Trophoblast cell (in vitro differentiated cells and primary cell): ENCODE measurements around the gene SLC15A2.
"Not testable (repeated sequence)": the region's sequence is repeated elsewhere in the genome, so short reads cannot be mapped to it uniquely, and the experiment has no call there.

ENCODE experiments used
- DNase-seq, 2 donors: peaks; one replicate each; pipeline ENCODE4 v3.0.0-alpha.2; 2016
- H2AFZ ChIP-seq: 2 replicates; pipeline ENCODE4 v1.6.1; 2013; ENCODE audit warnings: low read length, moderate library complexity, mild to moderate bottlenecking; ENCODE audit not compliant: insufficient read depth, poor library complexity
- H2AK5ac ChIP-seq: 2 replicates; pipeline ENCODE4 v1.6.1; 2013; ENCODE audit warnings: mild to moderate bottlenecking, low read length
- H2BK120ac ChIP-seq: 2 replicates; pipeline ENCODE4 v1.6.1; 2013; ENCODE audit warnings: low read length, mild to moderate bottlenecking, moderate library complexity; ENCODE audit not compliant: insufficient read depth, poor library complexity
- H2BK12ac ChIP-seq: 2 replicates; pipeline ENCODE4 v1.6.1; 2013; ENCODE audit warnings: mild to moderate bottlenecking, low read length, moderate library complexity
- H2BK5ac ChIP-seq: 2 replicates; pipeline ENCODE4 v1.6.1; 2013; ENCODE audit warnings: low read length, low read depth, moderate library complexity, mild to moderate bottlenecking; ENCODE audit not compliant: poor library complexity
- H3K14ac ChIP-seq: 2 replicates; pipeline ENCODE4 v1.6.1; 2013; ENCODE audit warnings: mild to moderate bottlenecking, low read length
- H3K18ac ChIP-seq: 2 replicates; pipeline ENCODE4 v1.6.1; 2013; ENCODE audit warnings: mild to moderate bottlenecking, low read length
- H3K23ac ChIP-seq: 2 replicates; pipeline ENCODE4 v1.6.1; 2013; ENCODE audit warnings: low read length
- H3K27ac ChIP-seq: 2 replicates; pipeline ENCODE4 v1.5.1; 2013; ENCODE audit warnings: low read depth, mild to moderate bottlenecking, inconsistent platforms, low read length, moderate library complexity
- H3K27me3 ChIP-seq: 2 replicates; pipeline ENCODE4 v1.6.1; 2013; ENCODE audit warnings: inconsistent platforms, mild to moderate bottlenecking, low read length, moderate library complexity; ENCODE audit not compliant: insufficient read depth
- H3K36me3 ChIP-seq, 2 experiments: 1 replicate in 1 of 2; 2 replicates in 1 of 2; pipeline ENCODE4 v1.6.1; 2013; ENCODE audit warnings: low read length in 2 of 2, mild to moderate bottlenecking in 2 of 2, moderate library complexity in 1 of 2; ENCODE audit not compliant: insufficient read depth in 2 of 2, control insufficient read depth in 1 of 2
- H3K4ac ChIP-seq: 2 replicates; pipeline ENCODE4 v1.6.1; 2013; ENCODE audit warnings: low read depth, mild to moderate bottlenecking, low read length, moderate library complexity
- H3K4me1 ChIP-seq, 2 experiments: 1 replicate in 1 of 2; 2 replicates in 1 of 2; pipeline ENCODE4 v1.6.1; 2013; ENCODE audit warnings: low read length in 2 of 2, mild to moderate bottlenecking in 2 of 2, moderate library complexity in 1 of 2; ENCODE audit not compliant: insufficient read depth in 2 of 2, control insufficient read depth in 1 of 2
- H3K4me2 ChIP-seq: 2 replicates; pipeline ENCODE4 v1.6.1; 2013; ENCODE audit warnings: inconsistent platforms, mild to moderate bottlenecking, low read length, moderate library complexity
- H3K4me3 ChIP-seq: 2 replicates; pipeline ENCODE4 v1.5.1; 2013; ENCODE audit warnings: mild to moderate bottlenecking, low read depth, low read length, inconsistent platforms
- H3K79me1 ChIP-seq: one replicate; pipeline ENCODE4 v1.6.1; 2013; ENCODE audit warnings: low read length
- H3K79me2 ChIP-seq: 2 replicates; pipeline ENCODE4 v1.6.1; 2013; ENCODE audit warnings: low read length, mild to moderate bottlenecking; ENCODE audit not compliant: control insufficient read depth, insufficient read depth, poor library complexity
- H3K9ac ChIP-seq: 2 replicates; pipeline ENCODE4 v1.6.1; 2013; ENCODE audit warnings: mild to moderate bottlenecking, low read length
- H3K9me3 ChIP-seq: 2 replicates; pipeline ENCODE4 v1.6.1; 2013; ENCODE audit warnings: low read depth, mild to moderate bottlenecking, control low read depth, inconsistent platforms, low read length; ENCODE audit not compliant: insufficient read depth
- H4K12ac ChIP-seq: 2 replicates; pipeline ENCODE4 v1.6.1; 2013; ENCODE audit warnings: low read depth, mild to moderate bottlenecking, low read length, moderate library complexity
- H4K8ac ChIP-seq: 2 replicates; pipeline ENCODE4 v1.6.1; 2013; ENCODE audit warnings: low read depth, mild to moderate bottlenecking, low read length, moderate library complexity
- H4K91ac ChIP-seq: one replicate; pipeline ENCODE4 v1.6.1; 2013; ENCODE audit warnings: low read depth, mild to moderate bottlenecking, low read length, moderate library complexity
- WGBS: extraction: QIAGEN DNeasy Blood & Tissue Kit; methylation state at CpG from one replicate; pipeline ENCODE4 v1.1.7; 2013; ENCODE audit warnings: missing lambda C conversion rate; ENCODE audit not compliant: insufficient read length, insufficient coverage; ENCODE audit errors: extremely low coverage; 5-methylcytosine and 5-hydroxymethylcytosine counted together

Gene SLC15A2

DNA sequence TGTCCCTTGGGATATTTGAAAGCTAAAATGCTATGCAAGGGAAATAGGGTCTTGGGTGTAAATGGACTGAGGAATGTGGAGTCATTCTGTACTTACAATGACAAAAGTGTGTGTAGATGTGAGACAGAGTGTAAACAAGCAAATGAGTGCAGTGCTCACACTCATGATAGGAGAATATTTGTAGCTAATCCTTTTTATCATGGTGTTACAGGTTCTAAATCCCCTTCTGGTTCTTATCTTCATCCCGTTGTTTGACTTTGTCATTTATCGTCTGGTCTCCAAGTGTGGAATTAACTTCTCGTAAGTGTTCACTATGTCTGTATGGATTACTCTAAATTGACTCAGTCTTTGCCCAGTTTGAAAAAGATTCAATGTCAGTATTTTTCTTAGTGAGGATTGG, 30.5 kb downstream of the SLC15A2 start:
- Histone ChIP-seq H3K4me2 (no peak overlapping the region), H4K8ac (no peak overlapping the region), H3K79me1 (no peaks in the 10 kb centered on the region), H2BK120ac (no peak overlapping the region), H2AK5ac (no peak overlapping the region), H3K9ac (no peak overlapping the region), H3K79me2 (no peaks in the 10 kb centered on the region), H3K9me3 (no peaks in the 10 kb centered on the region), H3K23ac (no peak overlapping the region), H2BK12ac (no peak overlapping the region), H2BK5ac (no peak overlapping the region), H3K4me1 (no peaks in the 10 kb centered on the region), H3K36me3 (no peaks in the 10 kb centered on the region), H2AFZ (no peak overlapping the region), H3K14ac (no peak overlapping the region), H3K27me3 (no peaks in the 10 kb centered on the region), H3K4ac (no peak overlapping the region), H4K91ac (no peak overlapping the region), H3K27ac (no peak overlapping the region), H3K18ac (no peak overlapping the region), H3K4me3 (no peak overlapping the region), H4K12ac (no peak overlapping the region)
- no peak for DNase-seq
- no CpG with 5 or more reads among the region's 3 CpGs for WGBS

DNA sequence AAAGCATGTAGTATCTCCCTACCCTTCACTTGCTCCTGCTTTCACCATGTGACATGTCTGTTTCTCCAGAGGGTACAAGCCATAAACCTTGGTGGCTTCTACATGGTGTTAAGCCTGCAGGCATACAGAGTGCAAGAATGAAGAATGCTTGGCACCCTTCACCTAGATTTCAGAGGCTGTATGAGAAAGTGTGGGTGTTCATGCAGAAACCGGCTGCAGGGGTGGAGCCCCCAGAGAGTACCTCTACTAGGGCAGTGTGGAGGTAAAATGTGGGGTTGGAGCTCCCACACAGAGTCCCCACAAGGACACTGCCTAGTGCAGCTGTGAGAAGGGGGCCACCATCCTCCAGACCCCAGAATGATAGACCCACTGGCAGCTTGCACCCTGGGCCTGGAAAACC, 32.2 kb downstream of the SLC15A2 start:
- Histone ChIP-seq H3K4ac (no peak overlapping the region), H2AK5ac (no peak overlapping the region), H3K4me3 (no peak overlapping the region), H2BK5ac (no peak overlapping the region), H4K91ac (no peak overlapping the region), H4K12ac (no peak overlapping the region), H3K23ac (no peak overlapping the region), H2BK12ac (no peak overlapping the region), H3K9ac (no peak overlapping the region), H2AFZ (no peak overlapping the region), H3K27ac (no peak overlapping the region), H3K18ac (no peak overlapping the region), H3K79me1 (no peaks in the 10 kb centered on the region), H3K9me3 (no peaks in the 10 kb centered on the region), H4K8ac (no peak overlapping the region), H3K79me2 (no peaks in the 10 kb centered on the region), H3K27me3 (no peaks in the 10 kb centered on the region), H2BK120ac (no peak overlapping the region), H3K14ac (no peak overlapping the region), H3K36me3 (no peaks in the 10 kb centered on the region), H3K4me1 (no peaks in the 10 kb centered on the region), H3K4me2 (no peak overlapping the region)
- no CpG with 5 or more reads among the region's 1 CpG for WGBS
- DNase-seq, result no peak

DNA sequence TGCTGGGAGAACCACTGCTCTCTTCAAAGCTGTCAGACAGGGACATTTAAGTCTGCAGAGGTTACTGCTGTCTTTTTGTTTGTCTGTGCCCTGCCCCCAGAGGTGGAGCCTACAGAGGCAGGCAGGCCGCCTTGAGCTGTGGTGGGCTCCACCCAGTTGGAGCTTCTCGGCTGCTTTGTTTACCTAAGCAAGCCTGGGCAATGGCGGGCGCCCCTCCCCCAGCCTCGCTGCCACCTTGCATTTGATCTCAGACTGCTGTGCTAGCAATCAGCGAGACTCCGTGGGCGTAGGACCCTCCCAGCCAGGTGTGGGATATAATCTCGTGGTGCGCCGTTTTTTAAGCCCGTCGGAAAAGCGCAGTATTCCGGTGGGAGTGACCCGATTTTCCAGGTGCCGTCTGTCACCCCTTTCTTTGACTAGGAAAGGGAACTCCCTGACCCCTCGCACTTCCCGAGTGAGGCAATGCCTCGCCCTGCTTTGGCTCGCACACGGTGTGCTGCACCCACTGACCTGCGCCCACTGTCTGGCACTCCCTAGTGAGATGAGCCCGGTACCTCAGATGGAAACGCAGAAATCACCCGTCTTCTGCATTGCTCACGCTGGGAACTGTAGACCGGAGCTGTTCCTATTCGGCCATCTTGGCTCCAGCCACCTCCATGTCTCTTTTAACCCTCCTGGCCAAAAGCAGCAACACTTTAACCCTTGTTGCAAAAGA, 44.1 kb downstream of the SLC15A2 start:
- H3K36me3 ChIP-seq, result not testable (repeated sequence)
- WGBS, result no CpG with 5 or more reads among the region's 29 CpGs

DNA sequence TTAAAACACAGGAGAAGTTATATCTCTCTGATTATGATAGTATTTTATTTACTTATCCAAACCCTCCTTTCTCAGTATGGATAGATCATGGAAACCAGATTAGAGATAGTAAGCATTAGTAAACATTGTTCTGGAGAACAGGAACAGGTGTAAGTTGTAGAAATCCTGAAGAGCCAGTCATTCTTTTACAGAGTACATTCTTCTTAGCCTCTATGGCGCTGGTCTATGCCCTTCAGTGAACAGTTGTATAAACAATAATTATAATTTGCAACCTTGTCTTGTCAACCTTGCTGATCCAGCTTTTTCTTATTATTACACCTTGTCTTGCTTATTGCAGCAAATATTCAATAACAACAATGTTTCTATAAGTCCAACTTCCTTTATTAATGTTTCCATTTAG, 47.4 kb downstream of the SLC15A2 start:
- Histone ChIP-seq H2BK5ac (no peak overlapping the region), H4K91ac (no peak overlapping the region), H2AK5ac (no peak overlapping the region), H3K4me3 (no peak overlapping the region), H2AFZ (no peak overlapping the region), H3K4me2 (no peak overlapping the region), H3K36me3 (no peaks in the 10 kb centered on the region), H3K4ac (no peak overlapping the region), H3K27ac (no peak overlapping the region), H3K14ac (no peak overlapping the region), H4K12ac (no peak overlapping the region), H3K79me2 (no peaks in the 10 kb centered on the region), H3K9ac (no peak overlapping the region), H3K4me1 (peaks cover 6% of the 10 kb centered on the region in 2 experiments), H2BK120ac (no peak overlapping the region), H3K9me3 (peaks cover 2% of the 10 kb centered on the region), H2BK12ac (no peak overlapping the region), H3K27me3 (no peaks in the 10 kb centered on the region), H4K8ac (no peak overlapping the region), H3K79me1 (peaks cover 6% of the 10 kb centered on the region), H3K23ac (no peak overlapping the region), H3K18ac (no peak overlapping the region)
- WGBS, result no CpG with 5 or more reads among the region's 1 CpG
- peak in 1 of 2 donors; percentile 65 for DNase-seq

More for the DNA sequence above, 44.1 kb downstream of the SLC15A2 start:
- not testable (repeated sequence) for H3K9me3 ChIP-seq, H4K12ac ChIP-seq, H3K9ac ChIP-seq, H2AK5ac ChIP-seq, DNase-seq, H3K23ac ChIP-seq, H3K4me1 ChIP-seq, H2AFZ ChIP-seq, H2BK120ac ChIP-seq, H4K8ac ChIP-seq, H4K91ac ChIP-seq, H3K14ac ChIP-seq, H3K4me3 ChIP-seq, H3K4ac ChIP-seq, H3K4me2 ChIP-seq, H3K27me3 ChIP-seq, H3K79me2 ChIP-seq, H3K79me1 ChIP-seq, H2BK12ac ChIP-seq, H3K27ac ChIP-seq, H2BK5ac ChIP-seq, H3K18ac ChIP-seq
